ENCODE measurements around the gene CCNT1. TPM values are rescaled to one million over a fixed set of nuclear protein-coding genes. Genes with fewer than 3 reads are reported as not detected.

Gene CCNT1
- total and polyA plus RNA-seq, 10 of the 15 experiments (the other 5 are each of a cell fraction or from before 2014, with no cell fraction given), result 6.3 to 37.3 (median 20.0) TPM

DNA sequence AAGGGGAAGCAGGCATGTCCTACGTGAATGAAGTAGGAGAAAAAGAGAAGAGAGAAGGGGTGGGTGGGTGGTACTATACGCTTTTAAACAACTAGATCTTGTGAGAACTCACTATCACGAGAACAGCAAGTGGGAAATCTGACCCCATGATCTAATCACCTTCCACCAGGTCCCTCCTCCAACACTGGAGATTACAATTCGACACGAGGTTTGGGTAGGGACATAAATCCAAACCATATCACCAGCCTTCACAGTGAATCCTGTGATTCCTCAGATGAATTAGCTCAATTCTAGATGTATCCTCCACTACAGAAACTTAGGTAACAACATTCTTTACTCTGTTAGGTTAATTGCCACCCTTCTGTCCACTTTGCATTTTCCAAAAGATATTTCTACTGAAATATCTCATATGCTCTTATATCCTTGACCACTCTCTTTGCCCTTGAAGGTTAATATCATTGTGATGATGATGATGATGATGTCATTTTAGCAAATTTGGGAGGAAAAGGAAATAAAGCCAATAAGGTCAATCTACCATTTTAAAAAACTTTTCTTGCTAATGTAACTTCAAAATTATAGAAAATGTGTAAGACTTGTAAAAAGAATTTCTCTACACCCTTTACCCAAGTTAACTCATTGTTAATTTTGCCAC lies 23.2 kb upstream of the CCNT1 start:
- H3K27me3 ChIP-seq (replicated peaks in 1 of 2; ENCODE audit: control insufficient read depth in 2 of 2, insufficient read depth in 2 of 2, low read length in 1 of 2), result no peaks in the 10 kb centered on the region
- no peak for TF ChIP-seq IKZF1 (conservative IDR thresholded peaks at IDR 0.05)
- no peak for TF ChIP-seq ZBTB4 (CRISPR knock-in tag; IDR thresholded peaks at IDR 0.05)
- TF ChIP-seq CEBPB (IDR thresholded peaks at IDR 0.05; ENCODE audit: borderline replicate concordance in 1 of 2, low read depth in 2 of 2, low read length in 2 of 2), result no peak
- TF ChIP-seq EED (IDR thresholded peaks at IDR 0.05; ENCODE audit: low read depth), result no peak
- TF ChIP-seq WRNIP1 (IDR thresholded peaks at IDR 0.05; ENCODE audit: borderline replicate concordance, low read depth, low read length), result no peak
- TF ChIP-seq MTA2 (IDR thresholded peaks at IDR 0.05; ENCODE audit: low read depth), result no peak
- TF ChIP-seq STAT3 (IDR thresholded peaks at IDR 0.05; ENCODE audit: low read depth, low read length), result no peak
- TF ChIP-seq RB1 (IDR thresholded peaks at IDR 0.05; ENCODE audit: borderline replicate concordance), result no peak
- TF ChIP-seq NFYB (IDR thresholded peaks at IDR 0.05; ENCODE audit: insufficient read depth, low read depth, low read length), result no peak
- no peak for TF ChIP-seq MYC (IDR thresholded peaks at IDR 0.05; ENCODE audit: insufficient read depth, insufficient read length, insufficient replicate concordance, low read length, severe bottlenecking)
- H3K4me1 ChIP-seq (ENCODE audit: control insufficient read depth, insufficient read depth, low read length), result no peaks in the 10 kb centered on the region
- POLR2A ChIA-PET, result interaction anchor here (0.6 to 1.0 kb wide), 2 partner anchors 10 to 53 kb away, joined by 4 read pairs; no protein-coding TSS in a partner anchor
- H3K4me3 ChIP-seq, result no peak overlapping the region
- H3K79me2 ChIP-seq (ENCODE audit: control insufficient read depth, insufficient read depth, low read length), result no peaks in the 10 kb centered on the region
- BruUV-seq (replicated peaks), result no TSS peak
- intact Hi-C loops (cut with micrococcal nuclease; ENCODE audit: unreplicated experiment) (no loop called here), in situ Hi-C loops (cut with MboI) (no loop called here)
- FAIRE-seq (no peak), DNase-seq (ENCODE audit: low read depth, low spot score) (no peak), ATAC-seq (no peak)
- H3K9ac ChIP-seq (ENCODE audit: control insufficient read depth, insufficient read depth, low read length), result no peak overlapping the region
- no peaks in the 10 kb centered on the region for H3K9me3 ChIP-seq (replicated peaks; ENCODE audit: control insufficient read depth, insufficient read depth, low read length)
- no peaks in the 10 kb centered on the region for H3K36me3 ChIP-seq (ENCODE audit: control insufficient read depth in 2 of 2, insufficient read depth in 2 of 2, low read length in 1 of 2)
- CTCF ChIA-PET, result interaction anchor here (0.6 kb wide), 1 partner anchor 981 kb away, joined by 3 read pairs; no protein-coding TSS in a partner anchor
- no peak overlapping the region for H3K27ac ChIP-seq (ENCODE audit: control insufficient read depth, insufficient read depth)
- H4K20me1 ChIP-seq (ENCODE audit: control insufficient read depth, insufficient read depth), result no peaks in the 10 kb centered on the region
- H3K4me2 ChIP-seq (ENCODE audit: control insufficient read depth, insufficient read depth), result no peak overlapping the region
- WGBS (ENCODE audit: insufficient coverage, insufficient replicate concordance, low lambda C conversion rate, missing lambda C conversion rate), result 9% methylated on average over 5 of the region's 5 CpGs
- H2AFZ ChIP-seq (ENCODE audit: control insufficient read depth, low read depth, low read length), result no peak overlapping the region
- RAD21 ChIA-PET (ENCODE audit: unreplicated experiment), result no interaction called here
- SMC1A ChIA-PET (ENCODE audit: uncharacterized antibody, unreplicated experiment), result interaction anchor here (0.7 kb wide), 1 partner anchor 56 kb away, joined by 3 read pairs; no protein-coding TSS in a partner anchor
